ENCODE data around the gene CDK14.
A peak's percentile ranks its signal among the peaks of the same experiment; 100 is the strongest.

The CDK14 gene

GRCh38 chr7:91114232-91114631 is 518.1 kb downstream of the CDK14 start:
- intact Hi-C loops (cut with DNase I; ENCODE audit: low total_unique reads): no loop called here
- H3K36me3 ChIP-seq: peaks cover 0 to 20% (median 4%) of the 10 kb centered on the region in 3 donors
- H3K4me1 ChIP-seq: peaks cover 0 to 11% (median 0%) of the 10 kb centered on the region in 4 donors

GRCh38 chr7:91126762-91127161 is 530.6 kb downstream of the CDK14 start:
- no peaks in the 10 kb centered on the region for H3K9me3 ChIP-seq
- peaks cover 0 to 33% (median 2%) of the 10 kb centered on the region in 4 donors for H3K4me1 ChIP-seq
- no peak for DNase-seq
- intact Hi-C loops (cut with DNase I; ENCODE audit: low total_unique reads): no loop called here
- no peak overlapping the region for H3K27ac ChIP-seq
- no peaks in the 10 kb centered on the region for H3K27me3 ChIP-seq
- no peak overlapping the region for H3K4me3 ChIP-seq
- peaks cover 0 to 6% (median 0%) of the 10 kb centered on the region in 3 donors for H3K36me3 ChIP-seq
- TF ChIP-seq CTCF (IDR thresholded peaks at IDR 0.05): no peak

More at GRCh38 chr7:91114232-91114631, 518.1 kb downstream of the CDK14 start:
- no peaks in the 10 kb centered on the region for H3K27me3 ChIP-seq
- H3K4me3 ChIP-seq: no peak overlapping the region
- no peak for DNase-seq
- no peak overlapping the region for H3K27ac ChIP-seq
- no peak for TF ChIP-seq CTCF (IDR thresholded peaks at IDR 0.05)
- no peaks in the 10 kb centered on the region for H3K9me3 ChIP-seq

GRCh38 chr7:91127325-91127724 is 531.2 kb downstream of the CDK14 start:
- Histone ChIP-seq H3K36me3 (peaks cover 0 to 6% (median 0%) of the 10 kb centered on the region in 3 donors), H3K27me3 (no peaks in the 10 kb centered on the region), H3K4me3 (no peak overlapping the region), H3K4me1 (peaks cover 0 to 28% (median 2%) of the 10 kb centered on the region in 4 donors), H3K9me3 (no peaks in the 10 kb centered on the region), H3K27ac (no peak overlapping the region)
- TF ChIP-seq CTCF (IDR thresholded peaks at IDR 0.05): no peak
- intact Hi-C loops (cut with DNase I; ENCODE audit: low total_unique reads): no loop called here
- DNase-seq: no peak

GRCh38 chr7:91127959-91128358 is 531.8 kb downstream of the CDK14 start:
- Histone ChIP-seq H3K27me3 (no peaks in the 10 kb centered on the region), H3K4me3 (no peak overlapping the region), H3K9me3 (no peaks in the 10 kb centered on the region), H3K27ac (peak overlapping the region in 1 of 2 donors; percentile 2), H3K36me3 (peaks cover 0 to under 1% (median 0%) of the 10 kb centered on the region in 3 donors), H3K4me1 (peaks cover 0 to 24% (median 2%) of the 10 kb centered on the region in 4 donors)
- intact Hi-C loops (cut with DNase I; ENCODE audit: low total_unique reads): no loop called here
- TF ChIP-seq CTCF (IDR thresholded peaks at IDR 0.05): no peak
- no peak for DNase-seq

- no peak for DNase-seq
- no peaks in the 10 kb centered on the region for H3K27me3 ChIP-seq
- no peaks in the 10 kb centered on the region for H3K9me3 ChIP-seq
- peak overlapping the region; percentile 7 to 50 for H3K27ac ChIP-seq
- TF ChIP-seq CTCF (IDR thresholded peaks at IDR 0.05): no peak
- H3K4me3 ChIP-seq: peak overlapping the region in 1 of 2 donors; percentile 12
- intact Hi-C loops (cut with DNase I; ENCODE audit: low total_unique reads): no loop called here
- H3K36me3 ChIP-seq: no peaks in the 10 kb centered on the region
- peaks cover 0 to 24% (median 2%) of the 10 kb centered on the region in 4 donors for H3K4me1 ChIP-seq
Observed at GRCh38 chr7:91128683-91129348, 532.7 kb downstream of the CDK14 start.

All from tibial artery (tissue), 4 donors.